Activated B cell treated with CpG ODN at 0.5 μM for 24 hours (primary cell): ENCODE results near the gene PARVB. TPM values are rescaled to one million over a fixed set of nuclear protein-coding genes. Genes with fewer than 3 reads are reported as not detected.

Experiments used
- ATAC-seq: fragments of 200-7000 bp; cut with Tn5 transposase; one replicate; pipeline ENCODE4 v1.10.0; 2021; ENCODE audit warnings: low read depth, mild to moderate bottlenecking, moderate library complexity
- CTCF ChIA-PET: fragments of 350-600 bp; sonication (Branson Sonifier 250); formaldehyde crosslinking; loops from one replicate; lab custom pipeline; 2021; ENCODE audit warnings: antibody characterized with exemption; lab: Charles Lee
- POLR2A ChIA-PET: fragments of 350-600 bp; sonication (Branson Sonifier 250); formaldehyde crosslinking; loops from one replicate; lab custom pipeline; 2021; ENCODE audit warnings: antibody characterized with exemption; lab: Charles Lee
- DNase-seq: peaks from one replicate; pipeline ENCODE4 v3.0.0; 2022
- H3K27ac Mint-ChIP-seq: one replicate; pipeline ENCODE4 v1.8.0; 2020; ENCODE audit warnings: mixed read lengths
- H3K27me3 Mint-ChIP-seq: one replicate; pipeline ENCODE4 v1.8.0; 2021; ENCODE audit warnings: mixed read lengths
- H3K36me3 Mint-ChIP-seq: one replicate; pipeline ENCODE4 v1.8.0; 2021; ENCODE audit warnings: low read depth, mixed read lengths
- H3K4me1 Mint-ChIP-seq: one replicate; pipeline ENCODE4 v1.8.0; 2021; ENCODE audit warnings: mixed read lengths
- H3K4me3 Mint-ChIP-seq: one replicate; pipeline ENCODE4 v1.8.0; 2020; ENCODE audit warnings: mild to moderate bottlenecking, mixed read lengths
- H3K9me3 Mint-ChIP-seq: one replicate; pipeline ENCODE4 v1.8.0; 2020; ENCODE audit warnings: mixed read lengths
- intact Hi-C: fragments of 100-400 bp; cut with micrococcal nuclease; formaldehyde crosslinking; loops from one replicate; pipeline ENCODE4 v1.15.1; 2024
- total RNA-seq: library from RNA; stranded (reverse); gene quantifications from 2 replicates; pipeline ENCODE4 v1.2.3, GENCODE V29; 2022
- TF ChIP-seq, protein P1 (sequence below): fragments of 200-600 bp; IDR thresholded peaks from one replicate; pipeline ENCODE4 v1.8.0; 2022; ENCODE audit warnings: antibody characterized with exemption, mild to moderate bottlenecking

PARVB gene
- total RNA-seq, 1 donor from 2014 or later = 53.5 TPM

DNA sequence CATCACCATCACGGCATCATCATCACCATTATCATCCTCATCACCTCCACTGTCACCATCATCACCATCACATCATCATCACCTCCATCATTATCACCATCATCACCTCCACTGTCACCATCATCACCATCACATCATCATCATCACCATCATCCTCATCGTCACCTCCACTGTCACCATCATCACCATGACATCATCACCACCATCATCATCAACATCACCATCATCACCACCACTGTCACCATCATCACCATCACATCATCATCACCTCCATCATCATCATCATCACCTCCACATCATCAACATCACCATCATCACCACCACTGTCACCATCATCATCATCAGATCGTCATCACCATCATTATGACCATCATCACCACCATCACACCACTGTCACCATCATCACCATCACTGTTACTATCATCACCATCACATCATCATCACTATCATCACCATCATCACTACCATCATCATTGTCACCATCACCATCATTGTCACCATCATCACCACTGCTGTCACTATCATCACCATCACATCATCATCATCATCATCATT is 189.5 kb downstream of the PARVB start:
- CTCF ChIA-PET = no interaction called here
- H3K27me3 Mint-ChIP-seq = no peaks in the 10 kb centered on the region
- ATAC-seq = no peak

DNA sequence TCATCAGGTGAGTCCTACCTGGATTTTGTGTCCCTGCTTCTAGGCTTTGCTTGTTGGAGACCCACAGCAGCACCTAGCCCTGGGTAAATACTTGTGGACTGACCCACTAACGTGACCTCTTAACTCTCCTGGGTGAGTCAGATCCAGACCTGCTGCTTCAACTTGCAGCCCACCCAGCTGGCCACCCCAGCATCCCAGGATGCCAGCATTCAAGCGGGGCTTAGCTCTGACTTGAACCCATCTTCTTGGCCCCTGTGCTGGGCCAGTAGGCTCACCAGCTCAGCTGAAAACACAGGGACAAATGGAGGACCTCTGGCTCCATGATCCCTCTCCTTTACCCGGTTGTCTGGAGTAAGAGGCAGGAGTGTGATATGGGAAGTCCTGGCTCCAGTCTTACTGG is 190.1 kb downstream of the PARVB start:
- DNase-seq (no peak), ATAC-seq (no peak)
- Mint-ChIP-seq H3K27me3 (no peaks in the 10 kb centered on the region), H3K4me3 (no peak overlapping the region), H3K36me3 (peaks cover 12% of the 10 kb centered on the region), H3K9me3 (peaks cover 4% of the 10 kb centered on the region), H3K27ac (no peak overlapping the region), H3K4me1 (peaks cover 9% of the 10 kb centered on the region)
- TF ChIP-seq, protein P1, sequence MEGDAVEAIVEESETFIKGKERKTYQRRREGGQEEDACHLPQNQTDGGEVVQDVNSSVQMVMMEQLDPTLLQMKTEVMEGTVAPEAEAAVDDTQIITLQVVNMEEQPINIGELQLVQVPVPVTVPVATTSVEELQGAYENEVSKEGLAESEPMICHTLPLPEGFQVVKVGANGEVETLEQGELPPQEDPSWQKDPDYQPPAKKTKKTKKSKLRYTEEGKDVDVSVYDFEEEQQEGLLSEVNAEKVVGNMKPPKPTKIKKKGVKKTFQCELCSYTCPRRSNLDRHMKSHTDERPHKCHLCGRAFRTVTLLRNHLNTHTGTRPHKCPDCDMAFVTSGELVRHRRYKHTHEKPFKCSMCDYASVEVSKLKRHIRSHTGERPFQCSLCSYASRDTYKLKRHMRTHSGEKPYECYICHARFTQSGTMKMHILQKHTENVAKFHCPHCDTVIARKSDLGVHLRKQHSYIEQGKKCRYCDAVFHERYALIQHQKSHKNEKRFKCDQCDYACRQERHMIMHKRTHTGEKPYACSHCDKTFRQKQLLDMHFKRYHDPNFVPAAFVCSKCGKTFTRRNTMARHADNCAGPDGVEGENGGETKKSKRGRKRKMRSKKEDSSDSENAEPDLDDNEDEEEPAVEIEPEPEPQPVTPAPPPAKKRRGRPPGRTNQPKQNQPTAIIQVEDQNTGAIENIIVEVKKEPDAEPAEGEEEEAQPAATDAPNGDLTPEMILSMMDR = no peak
- ChIA-PET POLR2A (no interaction called here), CTCF (no interaction called here)
- intact Hi-C loops = no loop called here

More for the DNA sequence above, 189.5 kb downstream of the PARVB start:
- peaks cover 12% of the 10 kb centered on the region for H3K36me3 Mint-ChIP-seq
- no peak overlapping the region for H3K4me3 Mint-ChIP-seq
- intact Hi-C loops = no loop called here
- peaks cover 4% of the 10 kb centered on the region for H3K9me3 Mint-ChIP-seq
- H3K4me1 Mint-ChIP-seq = peaks cover 14% of the 10 kb centered on the region
- TF ChIP-seq, protein P1 = no peak
- H3K27ac Mint-ChIP-seq = no peak overlapping the region
- POLR2A ChIA-PET = no interaction called here
- no peak for DNase-seq

DNA sequence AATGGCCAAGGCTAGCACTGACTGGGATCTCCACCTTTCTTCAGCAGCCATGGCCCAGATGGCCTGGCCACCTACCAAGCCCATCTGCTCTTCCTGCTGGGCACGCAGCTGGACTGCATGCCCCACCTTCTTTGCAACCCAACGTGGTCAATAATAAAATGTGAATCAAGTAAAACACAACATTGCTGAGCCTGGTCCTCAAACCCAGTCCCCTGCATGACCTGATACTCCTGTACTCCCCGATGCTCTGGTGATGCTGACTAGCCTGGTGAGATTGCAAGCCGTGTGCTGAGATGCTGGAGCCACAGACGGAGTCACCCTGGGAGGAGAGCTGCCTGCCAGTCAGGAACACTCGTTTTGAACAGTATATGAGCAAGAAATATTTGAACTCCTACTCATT is 190.7 kb downstream of the PARVB start:
- no peaks in the 10 kb centered on the region for H3K27me3 Mint-ChIP-seq
- ChIA-PET POLR2A (no interaction called here), CTCF (no interaction called here)
- intact Hi-C loops = no loop called here
- peaks cover 9% of the 10 kb centered on the region for H3K36me3 Mint-ChIP-seq
- ATAC-seq = no peak
- H3K4me3 Mint-ChIP-seq = no peak overlapping the region
- TF ChIP-seq, protein P1 = no peak
- no peak overlapping the region for H3K27ac Mint-ChIP-seq
- peaks cover under 1% of the 10 kb centered on the region for H3K9me3 Mint-ChIP-seq
- DNase-seq = no peak
- peaks cover 5% of the 10 kb centered on the region for H3K4me1 Mint-ChIP-seq

DNA sequence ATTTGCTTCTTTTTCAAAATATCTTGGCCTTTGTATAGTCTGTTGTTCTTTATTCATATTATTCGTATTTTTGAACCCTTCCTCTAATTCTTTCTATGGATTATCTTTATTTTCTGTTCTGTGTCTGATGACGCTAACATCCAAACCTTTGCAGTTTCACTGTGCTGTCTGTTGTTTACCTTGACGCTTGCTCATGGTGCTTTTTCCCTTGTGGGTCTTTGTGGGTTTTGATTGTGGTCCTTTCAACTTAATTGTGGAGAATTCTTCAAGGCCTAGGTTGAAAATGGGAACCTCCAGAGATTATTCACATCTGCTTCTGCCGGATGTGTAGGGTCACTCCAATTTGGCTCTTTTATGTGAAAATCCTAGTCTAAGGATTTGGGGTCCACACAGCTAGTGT is 191.2 kb downstream of the PARVB start:
- CTCF ChIA-PET = no interaction called here
- DNase-seq (no peak), ATAC-seq (no peak)
- intact Hi-C loops = no loop called here
- POLR2A ChIA-PET = no interaction called here
- no peaks in the 10 kb centered on the region for H3K9me3 Mint-ChIP-seq
- TF ChIP-seq, protein P1 = no peak
- H3K27me3 Mint-ChIP-seq = no peaks in the 10 kb centered on the region
- H3K4me1 Mint-ChIP-seq = peaks cover 5% of the 10 kb centered on the region
- H3K36me3 Mint-ChIP-seq = peaks cover 4% of the 10 kb centered on the region
- no peak overlapping the region for H3K4me3 Mint-ChIP-seq
- H3K27ac Mint-ChIP-seq = no peak overlapping the region

DNA sequence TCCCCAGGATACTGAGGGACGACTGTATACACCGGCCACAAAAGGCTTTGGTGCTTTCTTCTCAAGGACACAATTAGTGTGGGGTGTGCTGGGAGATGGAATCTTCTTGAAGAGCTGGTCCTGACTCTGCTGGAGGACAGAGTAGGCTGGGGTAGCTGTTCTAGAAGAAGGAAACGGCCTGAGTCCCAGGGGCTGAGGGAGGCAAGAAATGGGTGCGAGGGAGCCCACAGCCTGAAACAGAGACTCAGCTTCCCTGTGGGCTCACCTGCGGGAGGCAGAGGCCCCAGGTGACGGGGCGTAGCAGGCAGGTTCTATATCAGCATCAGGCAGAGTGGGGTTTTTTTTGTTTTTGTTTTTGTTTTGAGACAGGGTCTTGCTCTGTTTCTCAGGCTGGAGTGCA is 193.2 kb downstream of the PARVB start:
- H3K36me3 Mint-ChIP-seq = no peaks in the 10 kb centered on the region
- ATAC-seq (no peak), DNase-seq (no peak)
- ChIA-PET CTCF (no interaction called here), POLR2A (no interaction called here)
- intact Hi-C loops = no loop called here
- H3K27me3 Mint-ChIP-seq = no peaks in the 10 kb centered on the region
- H3K4me1 Mint-ChIP-seq = no peaks in the 10 kb centered on the region
- H3K27ac Mint-ChIP-seq = no peak overlapping the region
- TF ChIP-seq, protein P1 = no peak
- no peak overlapping the region for H3K4me3 Mint-ChIP-seq
- no peaks in the 10 kb centered on the region for H3K9me3 Mint-ChIP-seq
